ENCODE results near the gene MST1R. TPM values are rescaled to one million over a fixed set of nuclear protein-coding genes. Genes with fewer than 3 reads are reported as not detected.
"Not testable (repeated sequence)": the region's sequence is repeated elsewhere in the genome, so short reads cannot be mapped to it uniquely, and the experiment has no call there.

The MST1R gene
- total RNA-seq, 2 experiments from 2014 or later = 0.39 to 0.93 TPM

DNA sequence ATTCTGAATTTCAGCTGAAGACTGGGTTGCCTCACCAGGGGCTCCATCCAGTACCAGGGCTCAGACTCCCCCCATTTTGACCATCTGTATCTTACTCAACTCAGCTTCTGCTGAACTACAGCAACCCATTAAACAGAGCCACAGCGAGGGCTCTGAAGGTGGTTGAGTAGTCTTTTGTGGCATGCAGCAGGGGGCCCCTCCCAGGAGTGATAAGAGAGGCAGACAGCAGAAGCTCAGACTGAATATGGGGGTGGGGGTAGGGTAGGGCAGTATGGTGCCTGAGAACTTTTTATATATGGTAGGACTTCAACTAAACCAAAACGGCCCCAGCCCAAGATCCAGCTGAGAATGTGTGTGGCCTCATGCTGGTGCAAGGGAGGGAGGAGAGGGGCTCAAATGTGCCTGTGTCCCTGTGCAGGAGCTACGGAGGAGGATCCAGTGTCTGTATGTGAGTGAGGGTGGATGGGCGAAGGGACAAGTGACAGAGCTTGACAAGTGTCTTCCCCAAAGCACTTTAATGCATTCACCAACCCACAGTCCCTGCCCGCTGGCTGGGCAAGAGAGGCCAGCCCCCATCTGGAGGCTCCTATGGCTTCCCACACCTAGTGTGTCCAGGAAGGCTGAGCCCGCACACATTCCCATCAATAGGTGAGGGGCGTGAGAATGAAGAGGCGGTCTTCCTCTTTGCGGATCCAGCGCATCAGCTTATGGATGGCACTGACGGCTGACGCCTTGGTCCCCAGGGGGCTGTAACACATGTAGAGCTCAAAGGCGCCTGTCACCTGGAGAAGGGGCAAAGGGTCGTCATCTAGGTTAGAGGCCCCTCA is 4.9 kb upstream of the MST1R start:
- intact Hi-C loops (cut with micrococcal nuclease) = no loop called here
- Mint-ChIP-seq H3K9me3 (no peaks in the 10 kb centered on the region), H3K4me1 (ENCODE audit: low read depth) (peaks cover 22% of the 10 kb centered on the region), H3K4me3 (no peak overlapping the region), H3K36me3 (peaks cover 11% of the 10 kb centered on the region), H3K27ac (no peak overlapping the region), H3K27me3 (no peaks in the 10 kb centered on the region)
- ChIA-PET POLR2A (interaction anchor here (1.6 kb wide), 1 partner anchor 11 kb away, joined by 3 read pairs; no protein-coding TSS in a partner anchor), CTCF (interaction anchor here (1.0 to 3.7 kb wide), 3 partner anchors 39 to 106 kb away, joined by 3 to 23 read pairs (median 4); partner anchors contain the start of gene INKA1)
- no peak for DNase-seq

GRCh38 chr3:49906073-49906743 is 2.5 kb upstream of the MST1R start:
- peaks cover 22% of the 10 kb centered on the region for H3K4me1 Mint-ChIP-seq (ENCODE audit: low read depth)
- H3K36me3 Mint-ChIP-seq = peaks cover 8% of the 10 kb centered on the region
- no peaks in the 10 kb centered on the region for H3K27me3 Mint-ChIP-seq
- intact Hi-C loops (cut with micrococcal nuclease) = loop anchor here (1.0 kb wide), 2 partner anchors 50 to 104 kb away; partner anchors contain the start of gene TRAIP
- no peaks in the 10 kb centered on the region for H3K9me3 Mint-ChIP-seq
- H3K27ac Mint-ChIP-seq = peak overlapping the region; percentile 83
- CTCF ChIA-PET = interaction anchor here (0.6 to 3.7 kb wide), 8 partner anchors 9 to 205 kb away, joined by 3 to 23 read pairs (median 4); partner anchors contain the start of gene INKA1
- POLR2A ChIA-PET = interaction anchor here (0.5 kb wide), 1 partner anchor 43 kb away, joined by 5 read pairs; no protein-coding TSS in a partner anchor
- DNase-seq = peak; percentile 69
- H3K4me3 Mint-ChIP-seq = peak overlapping the region; percentile 18

DNA sequence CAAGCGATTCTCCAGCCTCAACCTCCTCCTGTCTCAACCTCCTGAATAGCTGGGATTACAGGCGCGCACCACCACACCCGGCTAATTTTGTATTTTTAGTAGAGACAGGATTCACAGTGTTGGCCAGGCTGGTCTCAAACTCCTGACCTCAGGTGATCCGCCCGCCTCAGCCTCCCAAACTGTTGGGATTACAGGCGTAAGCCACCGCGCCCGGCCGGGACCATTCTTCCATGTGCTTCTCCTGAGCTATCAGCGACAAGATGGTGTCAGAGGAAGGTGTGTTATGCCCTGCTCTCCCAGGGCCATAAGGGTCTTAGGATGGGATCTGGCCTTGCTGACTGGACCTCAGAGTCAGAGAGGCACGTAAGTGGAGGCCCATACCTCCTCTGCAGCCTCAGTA is 775 bp upstream of the MST1R start:
- POLR2A ChIA-PET; H3K36me3 Mint-ChIP-seq; DNase-seq; intact Hi-C loops (cut with micrococcal nuclease); H3K9me3 Mint-ChIP-seq; H3K27me3 Mint-ChIP-seq: not testable (repeated sequence)
- peaks cover 22% of the 10 kb centered on the region for H3K4me1 Mint-ChIP-seq (ENCODE audit: low read depth)
- CTCF ChIA-PET = interaction anchor here (2.1 kb wide), 1 partner anchor 65 kb away, joined by 11 read pairs; no protein-coding TSS in a partner anchor
- peak overlapping the region; percentile 88 for H3K4me3 Mint-ChIP-seq
- peak overlapping the region; percentile 80 for H3K27ac Mint-ChIP-seq

- peaks cover 22% of the 10 kb centered on the region for H3K4me1 Mint-ChIP-seq (ENCODE audit: low read depth)
- no peak overlapping the region for H3K4me3 Mint-ChIP-seq
- no peak for DNase-seq
Observed at GRCh38 chr3:49902511-49903345, 945 bp downstream of the MST1R start.

DNA sequence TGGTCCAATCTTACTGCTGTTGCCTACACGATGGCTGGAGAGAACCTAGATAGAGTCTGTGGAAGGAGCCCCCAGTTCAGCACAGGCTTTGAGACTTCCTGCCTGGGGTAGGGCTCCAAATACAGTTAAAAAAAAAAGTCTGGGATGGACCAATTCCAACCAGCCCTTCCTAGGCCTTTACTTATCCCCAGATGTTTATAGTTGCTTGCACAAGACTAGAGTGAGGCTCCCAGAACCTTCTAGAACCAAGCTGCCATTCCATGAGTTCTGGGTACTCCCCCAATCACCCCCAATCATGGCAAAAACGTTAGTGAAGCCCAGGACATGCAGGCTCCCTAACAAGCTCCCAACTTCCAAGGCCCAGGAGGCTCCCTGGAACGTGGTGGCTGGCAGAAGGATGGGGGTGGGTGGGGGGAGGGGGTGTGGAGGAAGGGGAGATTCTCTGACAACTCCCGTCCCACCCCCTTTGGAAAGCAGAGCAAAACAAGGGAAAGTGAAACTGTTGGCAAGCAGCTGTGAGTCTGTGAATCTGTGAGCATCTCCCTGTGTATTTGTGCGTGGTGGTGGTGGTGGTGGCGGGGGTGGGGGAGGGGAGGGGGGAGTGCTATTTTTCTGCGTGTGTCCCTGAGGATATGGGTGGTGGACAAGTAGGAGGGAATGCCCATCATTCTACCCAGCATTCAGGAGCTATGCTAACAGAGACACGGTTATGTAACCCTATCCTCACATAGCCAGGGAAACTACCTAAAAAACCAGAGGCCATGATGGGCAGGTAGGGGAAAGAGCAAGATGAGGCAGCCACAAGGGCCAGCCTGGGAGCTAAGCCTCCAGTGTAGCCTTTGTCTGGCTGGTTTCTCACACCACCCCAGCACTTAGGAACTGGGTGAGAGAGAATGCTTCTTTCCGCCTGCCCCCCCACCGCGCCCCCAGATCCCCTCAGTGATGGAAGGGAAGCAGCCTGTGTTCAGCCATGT is 2.0 kb downstream of the MST1R start:
- Mint-ChIP-seq H3K36me3 (no peaks in the 10 kb centered on the region), H3K4me3 (no peak overlapping the region), H3K4me1 (ENCODE audit: low read depth) (peaks cover 21% of the 10 kb centered on the region), H3K27ac (no peak overlapping the region), H3K9me3 (no peaks in the 10 kb centered on the region), H3K27me3 (no peaks in the 10 kb centered on the region)
- POLR2A ChIA-PET = no interaction called here
- CTCF ChIA-PET = interaction anchor here (0.8 to 1.6 kb wide), 3 partner anchors 21 to 100 kb away, joined by 3 to 5 read pairs (median 4); partner anchors contain the start of gene INKA1
- intact Hi-C loops (cut with micrococcal nuclease) = no loop called here
- no peak for DNase-seq

More at GRCh38 chr3:49902511-49903345, 945 bp downstream of the MST1R start:
- Mint-ChIP-seq H3K27me3 (no peaks in the 10 kb centered on the region), H3K36me3 (no peaks in the 10 kb centered on the region), H3K9me3 (no peaks in the 10 kb centered on the region), H3K27ac (no peak overlapping the region)
- ChIA-PET POLR2A (no interaction called here), CTCF (interaction anchor here (0.8 to 1.0 kb wide), 3 partner anchors 22 to 99 kb away, joined by 3 to 4 read pairs (median 4); partner anchors contain the start of gene INKA1)
- intact Hi-C loops (cut with micrococcal nuclease) = no loop called here

DNA sequence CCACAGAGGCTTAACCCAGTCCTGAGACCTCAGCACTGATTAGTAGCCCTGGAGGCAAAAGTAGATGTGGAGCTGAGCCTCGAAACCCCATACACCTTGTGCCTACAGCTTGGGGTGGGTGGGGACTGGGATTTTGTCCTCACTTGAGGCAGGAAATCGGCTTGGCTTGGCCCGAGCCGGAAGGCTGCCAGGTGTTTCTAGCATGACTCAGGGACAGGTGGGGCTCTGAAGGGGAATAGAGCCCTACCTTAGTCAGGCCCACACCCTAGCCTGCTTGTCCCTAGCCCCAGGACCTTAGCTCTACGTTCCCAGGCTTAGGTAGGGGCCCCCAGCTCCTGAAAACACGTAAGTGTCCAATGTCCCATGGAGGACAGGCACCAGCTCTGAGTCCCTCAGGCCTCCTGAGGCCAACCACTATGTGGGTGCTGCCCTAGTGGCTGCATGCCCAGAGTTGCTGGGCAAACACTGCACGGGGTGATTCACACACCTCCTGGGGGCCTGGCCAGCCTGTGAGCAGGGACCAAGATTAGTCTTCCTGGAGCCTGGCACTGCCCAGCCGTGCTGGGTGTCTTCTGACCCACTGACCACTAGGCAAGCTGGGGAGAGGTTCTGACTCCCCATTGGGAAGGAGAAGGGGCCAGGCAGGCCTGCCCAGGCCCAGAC is 3.1 kb downstream of the MST1R start:
- Mint-ChIP-seq H3K4me1 (ENCODE audit: low read depth) (peaks cover 11% of the 10 kb centered on the region), H3K36me3 (no peaks in the 10 kb centered on the region), H3K27ac (no peak overlapping the region), H3K27me3 (no peaks in the 10 kb centered on the region), H3K9me3 (no peaks in the 10 kb centered on the region), H3K4me3 (no peak overlapping the region)
- intact Hi-C loops (cut with micrococcal nuclease) = no loop called here
- no peak for DNase-seq
- CTCF ChIA-PET = interaction anchor here (0.6 to 1.6 kb wide), 4 partner anchors 40 to 99 kb away, joined by 3 to 8 read pairs (median 4); partner anchors contain the start of genes INKA1 and RBM6
- POLR2A ChIA-PET = no interaction called here

DNA sequence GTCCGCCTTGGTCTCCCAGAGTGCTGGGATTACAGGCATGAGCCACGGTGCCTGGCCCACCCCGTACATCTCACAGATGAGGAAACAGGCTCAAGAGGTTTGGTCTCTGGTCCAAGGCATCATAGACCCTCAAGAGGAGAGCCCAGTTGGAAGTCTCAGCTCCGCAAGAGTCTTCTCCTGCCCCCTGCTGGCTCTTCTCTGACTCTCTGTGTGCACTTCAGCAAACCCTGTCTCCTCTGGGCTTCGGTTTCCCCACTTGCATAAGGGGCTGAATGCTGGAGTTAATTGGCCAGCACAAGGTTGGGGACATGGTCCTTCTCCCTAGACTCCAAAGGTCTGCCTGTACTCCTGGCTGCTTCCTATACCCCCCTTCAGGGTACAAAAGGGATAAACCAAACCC is 3.9 kb downstream of the MST1R start:
- ChIA-PET POLR2A (no interaction called here), CTCF (interaction anchor here (0.6 to 1.4 kb wide), 3 partner anchors 41 to 96 kb away, joined by 3 to 8 read pairs (median 3); partner anchors contain the start of genes INKA1 and RBM6)
- Mint-ChIP-seq H3K27me3 (no peaks in the 10 kb centered on the region), H3K27ac (no peak overlapping the region), H3K4me3 (no peak overlapping the region), H3K4me1 (ENCODE audit: low read depth) (peaks cover 7% of the 10 kb centered on the region), H3K36me3 (no peaks in the 10 kb centered on the region), H3K9me3 (no peaks in the 10 kb centered on the region)
- intact Hi-C loops (cut with micrococcal nuclease) = no loop called here
- peak; percentile 18 for DNase-seq

- H3K27ac Mint-ChIP-seq = no peak overlapping the region
- H3K27me3 Mint-ChIP-seq = no peaks in the 10 kb centered on the region
- no peak for DNase-seq
- H3K36me3 Mint-ChIP-seq = no peaks in the 10 kb centered on the region
- CTCF ChIA-PET = no interaction called here
- no peak overlapping the region for H3K4me3 Mint-ChIP-seq
- intact Hi-C loops (cut with micrococcal nuclease) = no loop called here
- POLR2A ChIA-PET = no interaction called here
- H3K4me1 Mint-ChIP-seq (ENCODE audit: low read depth) = peaks cover 2% of the 10 kb centered on the region
- H3K9me3 Mint-ChIP-seq = no peaks in the 10 kb centered on the region
Observed at GRCh38 chr3:49898991-49899390, 4.7 kb downstream of the MST1R start.

- no peaks in the 10 kb centered on the region for H3K27me3 Mint-ChIP-seq
- no peak overlapping the region for H3K27ac Mint-ChIP-seq
- ChIA-PET CTCF (no interaction called here), POLR2A (no interaction called here)
- no peaks in the 10 kb centered on the region for H3K9me3 Mint-ChIP-seq
- no peak for DNase-seq
- H3K36me3 Mint-ChIP-seq = no peaks in the 10 kb centered on the region
- intact Hi-C loops (cut with micrococcal nuclease) = no loop called here
- H3K4me3 Mint-ChIP-seq = no peak overlapping the region
- no peaks in the 10 kb centered on the region for H3K4me1 Mint-ChIP-seq (ENCODE audit: low read depth)
Observed at GRCh38 chr3:49896345-49896744, 7.3 kb downstream of the MST1R start.

GRCh38 chr3:49895791-49896190 is 7.9 kb downstream of the MST1R start:
- Mint-ChIP-seq H3K27me3 (no peaks in the 10 kb centered on the region), H3K27ac (no peak overlapping the region), H3K9me3 (no peaks in the 10 kb centered on the region), H3K36me3 (no peaks in the 10 kb centered on the region), H3K4me3 (no peak overlapping the region), H3K4me1 (ENCODE audit: low read depth) (no peaks in the 10 kb centered on the region)
- DNase-seq = no peak
- ChIA-PET CTCF (no interaction called here), POLR2A (no interaction called here)
- intact Hi-C loops (cut with micrococcal nuclease) = no loop called here
